ENCODE data around the gene ZNF827. TPM values are rescaled to one million over a fixed set of nuclear protein-coding genes. Genes with fewer than 3 reads are reported as not detected.

The ZNF827 gene
- total and polyA plus RNA-seq, 9 of the 15 experiments (the other 6 are each of a cell fraction or from before 2014, with no cell fraction given): 0.07 to 0.40 TPM; not detected in 7

- peak overlapping the region in 1 of 2 experiments; percentile 35; a peak in 1 of 4 replicates for H3K9ac ChIP-seq (ENCODE audit: insufficient read depth in 1 of 2, low read depth in 2 of 2, low read length in 2 of 2)
- 0 out of 2 replicates have a peak, but pooled peaks cover 3% of the 10 kb centered on the region for H4K20me1 ChIP-seq (replicated peaks; ENCODE audit: control insufficient read depth, insufficient read depth, low read length)
- no peak overlapping the region for H2AFZ ChIP-seq (ENCODE audit: low read depth, low read length)
- no peaks in the 10 kb centered on the region for H3K9me1 ChIP-seq (ENCODE audit: control insufficient read depth, insufficient read depth, low read length)
- ChIA-PET CTCF (ENCODE audit: low intra/inter-chr PET ratio) (no interaction called here), POLR2A (no interaction called here)
- in situ Hi-C loops (cut with MboI) (no loop called here), intact Hi-C loops (cut with micrococcal nuclease) (no loop called here)
- ATAC-seq (peak; percentile 55), FAIRE-seq (no peak), DNase-seq (ENCODE audit: extremely low read depth in 1 of 4, low spot score in 3 of 4) (peak; percentile 6 to 32 (median 20))
- peaks cover 16 to 27% of the 10 kb centered on the region in 2 experiments; a peak in 4 of 5 replicates for H3K27me3 ChIP-seq (ENCODE audit: control insufficient read depth in 2 of 2, insufficient read depth in 2 of 2, low read length in 2 of 2)
- 13% methylated on average over 29 of the region's 70 CpGs for WGBS (ENCODE audit: insufficient coverage, low coverage, missing lambda C conversion rate)
- H3K4me3 ChIP-seq: no peak overlapping the region
- no peak overlapping the region for H3K27ac ChIP-seq (ENCODE audit: extremely low read depth, low read depth, low read length)
- BruUV-seq (replicated peaks): no TSS peak
- H3K9me3 ChIP-seq (replicated peaks; ENCODE audit: control insufficient read depth, insufficient read depth, low read depth, low read length): no peaks in the 10 kb centered on the region
- H3K79me2 ChIP-seq (ENCODE audit: control insufficient read depth, insufficient read depth, low read length): no peaks in the 10 kb centered on the region
- peak overlapping the region; percentile 5; the same call in 1 of the 2 replicates for H3K4me2 ChIP-seq (ENCODE audit: insufficient read depth, low read length)
- H3K36me3 ChIP-seq (ENCODE audit: control insufficient read depth, insufficient read depth, low read length): no peaks in the 10 kb centered on the region
- TF ChIP-seq PCBP1 (IDR thresholded peaks at IDR 0.05; ENCODE audit: low read depth, low read length, poor library complexity, severe bottlenecking) (peak; percentile 24), CHD2 (IDR thresholded peaks at IDR 0.05; ENCODE audit: low read depth, low read length) (no peak), YY1 (IDR thresholded peaks at IDR 0.05; ENCODE audit: borderline replicate concordance in 1 of 3, control insufficient read depth in 1 of 3, extremely low read depth in 1 of 3, insufficient read depth in 3 of 3, insufficient read length in 1 of 3, insufficient replicate concordance in 2 of 3, low read depth in 1 of 3, low read length in 2 of 3) (peak in 1 of 3 experiments; percentile 6), TEAD1 (CRISPR knock-in tag; IDR thresholded peaks at IDR 0.05) (no peak)
- peaks cover 0 to 13% of the 10 kb centered on the region in 2 experiments; a peak in 2 of 5 replicates for H3K4me1 ChIP-seq (replicated peaks in 1 of 2; ENCODE audit: control insufficient read depth in 2 of 2, insufficient read depth in 2 of 2, low read length in 2 of 2)
These were observed 2.3 kb downstream of the ZNF827 start for GRCh38 chr4:145936142-145936996.

All from K562 (cell line).